Measurements from ENCODE around the gene ETV5.

The ETV5 gene

DNA sequence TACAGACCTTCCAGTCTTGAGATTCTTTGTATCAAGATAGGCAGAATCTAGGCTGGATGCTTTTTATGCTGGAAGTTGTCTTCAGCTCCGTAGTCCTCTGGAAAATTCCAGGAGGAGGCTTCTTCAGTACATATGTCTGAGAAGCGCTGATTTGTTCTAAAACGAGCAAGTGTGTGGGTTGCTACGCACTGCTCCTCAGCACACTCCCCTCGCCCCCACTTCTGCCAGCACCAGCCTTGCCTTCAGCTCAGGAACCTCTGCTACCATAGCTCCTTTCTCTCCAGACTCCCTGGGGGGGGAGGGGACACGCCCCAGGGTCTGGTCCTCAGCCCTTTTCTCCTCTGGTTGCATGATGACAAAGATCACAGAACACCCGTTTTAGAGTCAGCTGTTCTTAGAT, 95.6 kb downstream of the ETV5 start:
- H3K4me3 ChIP-seq (ENCODE audit: low read length) = no peak overlapping the region
- DNase-seq (ENCODE audit: low read depth) = no peak
- TF ChIP-seq, protein P1, sequence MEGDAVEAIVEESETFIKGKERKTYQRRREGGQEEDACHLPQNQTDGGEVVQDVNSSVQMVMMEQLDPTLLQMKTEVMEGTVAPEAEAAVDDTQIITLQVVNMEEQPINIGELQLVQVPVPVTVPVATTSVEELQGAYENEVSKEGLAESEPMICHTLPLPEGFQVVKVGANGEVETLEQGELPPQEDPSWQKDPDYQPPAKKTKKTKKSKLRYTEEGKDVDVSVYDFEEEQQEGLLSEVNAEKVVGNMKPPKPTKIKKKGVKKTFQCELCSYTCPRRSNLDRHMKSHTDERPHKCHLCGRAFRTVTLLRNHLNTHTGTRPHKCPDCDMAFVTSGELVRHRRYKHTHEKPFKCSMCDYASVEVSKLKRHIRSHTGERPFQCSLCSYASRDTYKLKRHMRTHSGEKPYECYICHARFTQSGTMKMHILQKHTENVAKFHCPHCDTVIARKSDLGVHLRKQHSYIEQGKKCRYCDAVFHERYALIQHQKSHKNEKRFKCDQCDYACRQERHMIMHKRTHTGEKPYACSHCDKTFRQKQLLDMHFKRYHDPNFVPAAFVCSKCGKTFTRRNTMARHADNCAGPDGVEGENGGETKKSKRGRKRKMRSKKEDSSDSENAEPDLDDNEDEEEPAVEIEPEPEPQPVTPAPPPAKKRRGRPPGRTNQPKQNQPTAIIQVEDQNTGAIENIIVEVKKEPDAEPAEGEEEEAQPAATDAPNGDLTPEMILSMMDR (conservative IDR thresholded peaks at IDR 0.05; ENCODE audit: low read depth, low read length) = no peak

DNA sequence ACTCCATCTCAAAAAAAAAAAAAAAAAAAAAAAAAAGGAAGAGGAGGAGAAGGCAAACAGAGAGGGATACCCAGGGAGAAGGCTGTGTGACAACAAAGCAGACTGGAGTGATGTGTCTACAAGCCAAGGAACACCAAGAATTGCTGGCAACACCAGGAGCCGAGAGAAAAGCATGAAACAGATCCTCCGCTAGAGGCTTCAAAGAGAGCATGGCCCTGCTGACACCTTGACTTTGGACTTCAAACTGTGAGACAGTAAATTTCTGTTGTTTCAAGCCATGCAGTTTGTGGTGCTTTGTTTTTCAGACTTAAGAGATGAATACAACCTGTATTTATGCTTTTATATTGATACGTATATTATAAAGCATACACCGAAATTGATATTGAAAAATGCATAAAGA, 96.8 kb downstream of the ETV5 start:
- no peak overlapping the region for H3K4me3 ChIP-seq (ENCODE audit: low read length)
- TF ChIP-seq, protein P1 (conservative IDR thresholded peaks at IDR 0.05; ENCODE audit: low read depth, low read length) = no peak
- no peak for DNase-seq (ENCODE audit: low read depth)

DNA sequence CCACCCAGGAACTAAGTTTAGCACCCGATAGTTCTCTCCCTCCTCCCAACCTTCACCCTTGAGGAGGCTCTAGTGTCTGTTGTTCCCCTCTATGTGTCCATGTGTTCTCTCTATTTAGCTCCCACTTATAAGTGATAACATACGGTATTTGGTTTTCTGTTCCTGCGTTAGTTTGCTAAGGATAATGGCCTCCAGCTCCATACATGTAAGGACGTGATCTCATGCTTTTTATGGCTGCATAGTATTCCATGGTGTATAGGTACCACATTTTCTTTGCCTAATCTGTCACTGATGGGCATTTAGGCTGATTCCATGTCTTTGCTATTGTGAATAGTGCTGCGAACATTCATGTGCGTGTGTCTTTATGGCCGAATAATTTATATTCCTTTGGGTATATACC, 104.2 kb downstream of the ETV5 start:
- no peak for DNase-seq (ENCODE audit: low read depth)
- no peak overlapping the region for H3K4me3 ChIP-seq (ENCODE audit: low read length)
- TF ChIP-seq, protein P1 (conservative IDR thresholded peaks at IDR 0.05; ENCODE audit: low read depth, low read length) = no peak

DNA sequence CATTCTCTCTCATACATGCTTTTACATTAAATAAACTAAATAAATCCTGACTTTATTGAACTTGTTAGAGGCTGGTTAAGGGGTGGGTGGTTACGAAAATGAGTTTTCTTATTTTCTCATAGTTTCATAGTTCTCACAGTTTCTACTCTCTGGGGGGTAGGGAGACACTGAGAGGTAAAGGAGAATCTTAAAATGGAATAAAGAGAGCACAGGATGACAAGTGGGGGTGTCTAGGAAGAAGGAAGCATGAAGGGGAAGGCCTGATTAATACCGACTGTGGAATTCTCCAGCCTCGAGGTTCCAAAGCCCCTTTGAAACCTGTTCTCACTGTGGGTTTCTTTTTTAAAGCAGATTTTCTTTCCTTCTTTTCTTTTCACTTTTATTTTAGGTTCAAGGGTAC, 104.7 kb downstream of the ETV5 start:
- DNase-seq (ENCODE audit: low read depth) = no peak
- TF ChIP-seq, protein P1 (conservative IDR thresholded peaks at IDR 0.05; ENCODE audit: low read depth, low read length) = no peak
- H3K4me3 ChIP-seq (ENCODE audit: low read length) = no peak overlapping the region

DNA sequence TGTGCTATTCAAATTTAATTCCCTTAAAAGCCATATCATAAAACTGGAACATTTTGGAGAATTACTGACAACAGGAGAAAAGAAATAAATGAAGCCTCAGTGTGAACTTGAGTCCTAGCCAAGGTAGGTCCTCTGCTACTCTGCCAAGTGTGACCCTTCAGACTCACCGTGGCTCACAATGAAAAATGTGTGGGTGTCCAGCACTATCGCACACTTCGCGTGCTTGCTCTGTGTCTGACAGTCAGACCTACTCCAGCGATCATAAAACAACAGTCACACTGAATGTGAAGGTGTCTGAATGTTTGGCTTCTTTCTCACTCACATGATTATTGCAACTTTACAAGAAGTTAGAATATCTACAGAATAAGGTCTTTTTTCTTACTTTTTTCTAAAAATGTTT, 105.3 kb downstream of the ETV5 start:
- DNase-seq (ENCODE audit: low read depth) = no peak
- H3K4me3 ChIP-seq (ENCODE audit: low read length) = no peak overlapping the region
- TF ChIP-seq, protein P1 (conservative IDR thresholded peaks at IDR 0.05; ENCODE audit: low read depth, low read length) = no peak

DNA sequence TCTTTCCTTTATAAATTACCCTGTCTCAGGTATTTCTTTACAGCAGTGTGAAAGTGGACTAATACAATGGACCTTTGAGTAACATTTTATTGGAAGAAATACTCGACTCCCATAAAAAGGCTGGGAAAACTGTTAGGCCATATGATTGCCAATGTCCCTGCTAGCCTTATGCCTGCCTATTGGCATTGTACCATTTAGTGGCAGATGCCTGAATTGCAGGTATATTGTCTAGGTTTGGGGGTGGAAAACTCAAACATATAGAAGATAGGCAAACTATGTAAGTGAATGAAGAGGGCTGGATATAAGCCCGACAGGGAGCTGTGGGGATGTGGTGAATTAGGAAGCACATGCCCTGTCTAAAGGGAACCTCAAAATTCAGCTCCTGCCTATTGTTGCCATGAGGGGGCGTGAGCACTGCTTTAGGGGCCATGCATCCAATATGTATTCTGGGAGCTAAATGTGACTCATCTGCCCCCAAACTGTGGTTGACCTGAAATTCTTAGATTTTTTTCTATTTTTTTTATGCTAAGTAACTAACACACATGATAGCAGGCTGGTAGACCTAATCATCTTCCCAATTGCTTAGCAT, 105.9 kb downstream of the ETV5 start:
- TF ChIP-seq, protein P1 (conservative IDR thresholded peaks at IDR 0.05; ENCODE audit: low read depth, low read length) = peak; percentile 54
- no peak for DNase-seq (ENCODE audit: low read depth)
- H3K4me3 ChIP-seq (ENCODE audit: low read length) = no peak overlapping the region

DNA sequence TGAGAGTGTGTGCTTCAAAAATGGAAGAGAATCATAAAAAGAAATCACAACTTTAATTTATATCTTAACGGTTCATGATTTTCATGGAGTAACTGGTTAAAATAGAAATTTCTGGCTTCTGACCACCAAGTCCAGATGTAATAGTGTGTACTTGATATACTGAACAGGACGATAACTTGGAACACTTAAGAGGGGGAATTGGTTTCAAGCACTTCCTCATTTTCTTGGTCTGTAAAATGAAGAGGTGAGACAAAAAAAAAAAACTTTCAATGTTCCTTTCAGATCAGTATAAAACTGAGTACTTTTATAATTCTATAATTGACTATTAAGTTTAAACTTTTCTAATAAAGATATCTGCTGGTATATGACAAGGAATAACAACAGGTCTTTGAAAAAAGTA, 107.0 kb downstream of the ETV5 start:
- no peak for DNase-seq (ENCODE audit: low read depth)
- no peak overlapping the region for H3K4me3 ChIP-seq (ENCODE audit: low read length)
- TF ChIP-seq, protein P1 (conservative IDR thresholded peaks at IDR 0.05; ENCODE audit: low read depth, low read length) = no peak

Measured in retinal pigment epithelial cell (primary cell).